Right lobe of liver (tissue), 6 donors: ENCODE results near the gene TEX22. TPM values are rescaled to one million over a fixed set of nuclear protein-coding genes. Genes with fewer than 3 reads are reported as not detected.

ENCODE experiments used
- ATAC-seq, 4 donors: fragments of 200-7000 bp; cut with Tn5 transposase; one replicate each; pipeline ENCODE4 v1.9.1; 2020; ENCODE audit warnings: mild to moderate bottlenecking in 4 of 4, moderate library complexity in 4 of 4
- DNase-seq, 3 donors: peaks; one replicate each; pipeline ENCODE4 v3.0.0-alpha.2; 2020
- H3K27ac ChIP-seq, 3 donors: fragments of 200-600 bp; one replicate each; pipeline ENCODE4 v1.8.0; 2022
- H3K27me3 ChIP-seq, 2 donors: fragments of 200-600 bp; one replicate each; pipeline ENCODE4 v1.8.0; 2022
- H3K36me3 ChIP-seq, 4 donors: fragments of 200-600 bp; sonication (generic) in 1 of 4; one replicate each; pipeline versions ENCODE4 v1.5.1 to v1.8.0; 2017 to 2022; ENCODE audit warnings: control low read depth in 1 of 4
- H3K4me1 ChIP-seq, 4 donors: fragments of 200-600 bp; sonication (generic) in 1 of 4; one replicate each; pipeline versions ENCODE4 v1.5.1 to v1.8.0; 2017 to 2022; ENCODE audit warnings: control low read depth in 1 of 4
- H3K4me3 ChIP-seq, 3 donors: fragments of 200-600 bp; one replicate each; pipeline ENCODE4 v1.8.0; 2022
- H3K9me3 ChIP-seq, 4 donors: fragments of 200-600 bp; sonication (generic) in 1 of 4; one replicate each; pipeline versions ENCODE4 v1.5.1 to v1.8.0; 2017 to 2022; ENCODE audit warnings: control low read depth in 1 of 4
- CTCF ChIP-seq, 4 donors: fragments of 200-600 bp in 3 of 4; fragments of 450-650 bp in 1 of 4; IDR thresholded peaks; one replicate each; pipeline versions ENCODE4 v1.5.1 to v1.8.0; 2016 to 2022; ENCODE audit warnings: antibody characterized with exemption in 4 of 4, mild to moderate bottlenecking in 2 of 4
- POLR2A ChIP-seq: fragments of 450-650 bp; IDR thresholded peaks from one replicate; pipeline ENCODE4 v1.6.1; 2017; ENCODE audit warnings: antibody characterized with exemption, mild to moderate bottlenecking
- WGBS: methylation state at CpG from one replicate; pipeline ENCODE4 v1.1.6; 2018; ENCODE audit warnings: low coverage, low lambda C conversion rate; ENCODE audit not compliant: insufficient coverage; ENCODE audit errors: missing lambda C conversion rate; 5-methylcytosine and 5-hydroxymethylcytosine counted together
- intact Hi-C, 2 donors: fragments of 100-400 bp; cut with DNase I; formaldehyde crosslinking; loops; one replicate each; pipeline versions ENCODE4 v1.11.2 to v1.14.1; 2022
- total RNA-seq, 6 experiments: library from RNA; depleted of rRNA in 2 of 6; stranded (reverse); fragments of >200 nt in 2 of 6; fragmentation: NEBNext Ultra II Directional in 3 of 6; extraction: Animal tissue kit (Norgen Biotek cat#: 25700) in 3 of 6; gene quantifications; one replicate each; pipeline versions ENCODE4 v1.1.0 to v1.2.4, GENCODE V29; 2016 to 2023
- donor health status: DM: no; HTN: yes; CAD: no.
- donor health status: DM: no; HTN: no; CAD: no.
- donor health status: DM: no; HTN: no; CAD: no.
- donor health status: DM: no; HTN: yes; CAD: no.
- donor health status: DM: no; HTN: yes; CAD: no.

The TEX22 gene
- total RNA-seq, 6 experiments from 2014 or later = 0.07 to 0.44 (median 0.35) TPM; not detected in 3

DNA sequence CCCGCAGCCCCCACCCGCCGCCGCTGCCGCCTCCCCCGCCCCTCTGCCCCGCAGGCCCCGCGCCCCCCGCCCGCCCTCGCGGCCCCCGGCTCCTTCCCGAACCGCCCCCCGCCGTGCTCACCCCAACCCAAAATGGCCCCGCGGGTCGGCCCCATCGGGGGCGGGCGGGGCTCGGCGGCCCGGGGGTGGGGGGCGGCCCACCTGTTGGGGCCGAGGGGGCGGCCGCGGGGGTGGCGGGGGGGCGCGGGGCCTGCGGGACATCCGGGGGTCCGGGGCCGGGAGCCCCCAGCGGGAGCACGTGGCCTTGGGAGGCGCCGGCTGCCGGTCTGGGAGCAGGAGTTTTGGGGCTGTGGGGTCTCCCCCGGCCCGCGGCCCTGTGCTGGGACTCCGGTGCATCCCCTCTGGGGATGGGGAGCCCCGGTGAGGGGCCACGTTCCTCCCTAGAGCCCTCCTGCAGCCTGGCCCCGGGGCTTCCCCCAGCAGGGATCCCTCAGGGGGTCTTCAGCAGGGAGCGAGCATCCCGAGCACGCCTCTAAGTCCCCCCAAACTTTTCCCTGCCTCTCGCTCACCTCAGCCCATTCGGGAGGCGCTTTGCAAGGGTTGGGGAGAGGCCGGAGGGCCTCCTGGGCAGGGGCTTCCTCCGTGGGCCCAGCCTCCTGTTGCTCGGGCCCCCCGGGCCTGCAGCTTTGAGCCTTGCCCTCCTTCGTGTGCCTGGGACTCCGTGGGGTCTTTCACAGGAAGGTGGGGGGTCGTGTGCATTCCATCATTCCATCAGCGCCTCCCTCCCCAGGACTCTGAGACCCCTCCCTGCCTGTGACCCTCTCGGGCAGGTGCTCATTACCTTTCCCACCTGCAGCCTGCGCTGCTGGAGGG, 22.0 kb downstream of the TEX22 start:
- DNase-seq = no peak
- ATAC-seq = no peak
- Histone ChIP-seq H3K27me3 (no peaks in the 10 kb centered on the region), H3K4me1 (peaks cover 0 to 23% (median 3%) of the 10 kb centered on the region in 4 donors), H3K9me3 (no peaks in the 10 kb centered on the region), H3K27ac (peak overlapping the region in 2 of 3 donors; percentile 33 to 60), H3K36me3 (no peaks in the 10 kb centered on the region), H3K4me3 (peak overlapping the region; percentile 54 to 74 (median 58))
- intact Hi-C loops = no loop called here
- WGBS = 26% methylated on average over 5 of the region's 67 CpGs
- no peak for TF ChIP-seq POLR2A
- TF ChIP-seq CTCF (IDR thresholded peaks at IDR 0.05) = no peak

DNA sequence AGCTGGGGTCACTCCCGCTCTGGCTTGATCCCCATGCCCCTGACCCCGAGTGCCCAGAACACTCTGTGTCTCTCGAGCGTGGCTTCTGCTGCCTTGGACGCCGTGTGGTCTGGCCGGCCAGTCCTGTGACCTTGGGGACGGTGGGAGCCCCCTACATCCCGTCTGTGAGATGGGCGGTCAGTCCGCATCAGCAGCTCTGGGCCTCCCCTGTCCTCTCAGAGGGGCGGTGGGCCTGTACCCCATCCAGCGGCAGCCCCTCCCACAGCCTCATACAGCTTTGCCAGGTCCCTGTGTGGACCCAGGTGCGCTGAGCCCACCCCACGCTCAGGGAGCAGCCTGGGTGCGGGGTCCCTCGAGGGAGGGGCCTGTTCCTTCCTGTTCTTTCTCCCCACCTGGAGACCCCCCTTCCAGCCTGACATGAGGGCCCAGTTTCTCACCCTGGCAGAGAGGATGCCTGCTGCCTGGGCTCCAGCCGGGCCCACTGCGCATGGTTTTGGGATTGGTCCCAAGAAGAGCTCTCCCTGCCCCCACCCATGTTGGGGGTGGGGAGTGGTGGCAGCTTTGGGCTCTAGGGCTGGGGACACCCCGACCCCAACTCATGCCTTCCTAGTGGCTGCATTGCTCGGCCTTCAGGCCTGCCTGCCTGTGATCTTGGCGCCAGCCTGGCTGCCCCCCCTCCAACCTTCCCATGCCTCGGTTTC, 22.8 kb downstream of the TEX22 start:
- intact Hi-C loops = no loop called here
- ATAC-seq (peak in 1 of 4 donors; percentile 1), DNase-seq (no peak)

DNA sequence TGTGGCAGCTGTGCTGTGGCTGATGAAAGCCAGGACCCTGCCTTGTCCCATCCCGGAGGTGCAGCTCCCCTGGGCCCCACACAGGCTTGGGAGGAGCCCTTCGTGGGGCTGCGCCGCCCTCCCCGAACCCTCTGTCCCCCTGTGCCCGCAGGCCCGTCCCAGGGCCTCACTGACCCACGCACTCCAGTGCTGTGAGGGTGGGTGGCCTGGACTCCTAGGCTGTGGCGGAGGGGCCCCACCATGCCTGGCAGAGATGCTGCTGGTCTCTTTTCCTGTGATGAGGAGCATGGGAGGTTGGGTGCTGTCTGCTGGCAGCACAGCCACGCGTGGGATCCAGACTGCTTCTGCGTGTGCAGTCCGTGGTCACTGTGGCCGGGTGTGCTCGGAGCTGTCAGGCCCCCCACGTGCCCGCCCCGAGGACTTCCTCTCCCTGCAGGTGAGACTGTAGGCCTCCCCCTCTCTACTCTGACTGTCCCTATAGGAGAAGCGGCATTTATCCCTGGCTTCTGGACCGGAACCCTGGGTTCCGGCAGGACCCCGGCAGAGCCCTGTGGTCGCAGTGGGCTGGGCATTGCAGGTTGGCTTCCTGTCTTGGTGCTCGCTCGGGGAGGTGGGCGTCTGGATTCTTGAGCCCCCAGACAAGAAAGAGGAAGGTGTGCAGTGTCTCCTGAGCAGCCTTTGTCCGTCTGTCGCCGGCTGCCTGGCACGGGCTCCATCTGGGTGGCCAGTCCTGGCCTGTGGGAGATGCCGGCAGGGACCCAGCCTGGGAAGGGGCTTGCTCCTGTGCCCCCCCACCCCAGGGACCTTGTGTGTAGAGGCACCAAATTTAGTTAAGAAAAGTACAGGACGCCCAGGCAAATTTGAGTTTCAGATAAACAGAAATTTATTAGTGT, 23.6 kb downstream of the TEX22 start:
- no peaks in the 10 kb centered on the region for H3K36me3 ChIP-seq
- H3K4me1 ChIP-seq = peaks cover 0 to 23% (median 3%) of the 10 kb centered on the region in 4 donors
- 67% methylated on average over 2 of the region's 32 CpGs for WGBS
- H3K27ac ChIP-seq = peak overlapping the region in 1 of 3 donors; percentile 29
- TF ChIP-seq POLR2A (no peak), CTCF (IDR thresholded peaks at IDR 0.05) (no peak)
- H3K9me3 ChIP-seq = no peaks in the 10 kb centered on the region
- H3K27me3 ChIP-seq = no peaks in the 10 kb centered on the region
- intact Hi-C loops = no loop called here
- ATAC-seq (no peak), DNase-seq (no peak)
- H3K4me3 ChIP-seq = no peak overlapping the region

More for the DNA sequence above, 22.8 kb downstream of the TEX22 start:
- Histone ChIP-seq H3K36me3 (no peaks in the 10 kb centered on the region), H3K4me1 (peaks cover 0 to 23% (median 3%) of the 10 kb centered on the region in 4 donors), H3K27me3 (no peaks in the 10 kb centered on the region), H3K27ac (no peak overlapping the region), H3K4me3 (peak overlapping the region in 2 of 3 donors; percentile 54 to 74), H3K9me3 (no peaks in the 10 kb centered on the region)
- WGBS = 21% methylated on average over 8 of the region's 23 CpGs
- TF ChIP-seq POLR2A (no peak), CTCF (IDR thresholded peaks at IDR 0.05) (no peak)
